Karpas-422 (cell line): Measurements from ENCODE around the gene SEC14L1. TPM values are rescaled to one million over a fixed set of nuclear protein-coding genes. Genes with fewer than 3 reads are reported as not detected.
"Not testable (repeated sequence)": the region's sequence is repeated elsewhere in the genome, so short reads cannot be mapped to it uniquely, and the experiment has no call there.

Experiments
- DNase-seq: peaks from one replicate; pipeline ENCODE4 v3.0.0-alpha.2; 2015
- H2AFZ ChIP-seq: fragments of 200-600 bp; sonication (generic); 2 replicates; pipeline ENCODE4 v1.6.1; 2014; ENCODE audit warnings: antibody characterized with exemption, low read length, mixed read lengths
- H3K27ac ChIP-seq: fragments of 200-600 bp; sonication (generic); 2 replicates; pipeline ENCODE4 v1.5.1; 2014; ENCODE audit warnings: mild to moderate bottlenecking, low read length, moderate library complexity
- H3K27me3 ChIP-seq: fragments of 200-600 bp; sonication (generic); 2 replicates; pipeline ENCODE4 v1.6.1; 2014; ENCODE audit warnings: low read length, mixed read lengths
- H3K36me3 ChIP-seq: fragments of 200-600 bp; sonication (generic); 2 replicates; pipeline ENCODE4 v1.6.1; 2014; ENCODE audit warnings: low read length, mixed read lengths; ENCODE audit not compliant: insufficient read depth
- H3K4me1 ChIP-seq: fragments of 200-600 bp; sonication (generic); 2 replicates; pipeline ENCODE4 v1.6.1; 2014; ENCODE audit warnings: mild to moderate bottlenecking, low read length, mixed read lengths
- H3K4me2 ChIP-seq: fragments of 200-600 bp; sonication (generic); 2 replicates; pipeline ENCODE4 v1.6.1; 2014; ENCODE audit warnings: low read length, low read depth, mild to moderate bottlenecking; ENCODE audit not compliant: poor library complexity, severe bottlenecking
- H3K4me3 ChIP-seq: fragments of 200-600 bp; sonication (generic); 2 replicates; pipeline ENCODE4 v1.5.1; 2014; ENCODE audit warnings: mild to moderate bottlenecking, antibody characterized with exemption, low read length, mixed read lengths
- H3K79me2 ChIP-seq: fragments of 200-600 bp; sonication (generic); 2 replicates; pipeline ENCODE4 v1.6.1; 2014; ENCODE audit warnings: mild to moderate bottlenecking, low read length, mixed read lengths
- H3K9ac ChIP-seq: fragments of 200-600 bp; sonication (generic); 2 replicates; pipeline ENCODE4 v1.6.0; 2014; ENCODE audit warnings: low read length
- H3K9me2 ChIP-seq: fragments of 200-600 bp; sonication (generic), shearing (Covaris generic); replicated peaks from 2 replicates; pipeline ENCODE4 v1.6.0; 2014; ENCODE audit warnings: mild to moderate bottlenecking, low read length, moderate library complexity; ENCODE audit not compliant: insufficient read depth
- H3K9me3 ChIP-seq: fragments of 300-700, 200-600 bp; sonication (generic); 2 replicates; pipeline ENCODE4 v1.6.1; 2014; ENCODE audit warnings: low read length, mixed read lengths
- H4K20me1 ChIP-seq: fragments of 200-600 bp; sonication (generic); 2 replicates; pipeline ENCODE4 v1.6.1; 2014; ENCODE audit warnings: mild to moderate bottlenecking, antibody characterized with exemption, low read length, low read depth; ENCODE audit not compliant: insufficient read depth
- total RNA-seq: library from RNA; depleted of rRNA; stranded (reverse); fragments of >200 nt; shearing (Covaris generic); gene quantifications from 2 replicates; pipeline ENCODE4 v1.2.3, GENCODE V29; 2014; ENCODE audit warnings: low replicate concordance

The SEC14L1 gene
- total RNA-seq, 1 experiment from 2014 or later = 32.0 TPM

GRCh38 chr17:77111165-77111933 lies 29.4 kb upstream of the SEC14L1 start:
- H3K4me2 ChIP-seq, H3K27ac ChIP-seq, H2AFZ ChIP-seq, DNase-seq, H3K36me3 ChIP-seq, H3K27me3 ChIP-seq, H3K9me2 ChIP-seq, H3K79me2 ChIP-seq, H4K20me1 ChIP-seq, H3K9ac ChIP-seq, H3K9me3 ChIP-seq, H3K4me3 ChIP-seq: not testable (repeated sequence)
- peaks cover 24% of the 10 kb centered on the region for H3K4me1 ChIP-seq

DNA sequence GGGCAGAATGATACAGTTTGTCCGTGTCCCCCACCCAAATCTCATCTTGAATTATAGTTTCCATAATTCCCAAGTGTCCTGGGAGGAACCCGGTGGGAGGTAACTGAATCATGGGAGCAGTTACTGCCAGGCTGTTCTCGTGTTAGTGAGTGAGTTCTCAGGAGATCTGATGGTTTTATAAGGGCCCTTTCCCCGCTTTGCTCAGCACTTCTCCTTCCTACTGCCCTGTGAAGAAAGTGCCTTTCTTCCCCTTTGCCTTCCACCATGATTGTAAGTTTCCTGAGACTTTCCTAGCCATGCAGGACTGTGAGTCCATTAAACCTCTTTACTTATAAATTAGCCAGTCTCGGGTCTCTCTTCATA lies 28.9 kb upstream of the SEC14L1 start:
- no peaks in the 10 kb centered on the region for H3K36me3 ChIP-seq
- no peak overlapping the region for H2AFZ ChIP-seq
- H4K20me1 ChIP-seq = peaks cover 6% of the 10 kb centered on the region; the same call in 1 of the 2 replicates
- H3K79me2 ChIP-seq = no peaks in the 10 kb centered on the region
- H3K4me3 ChIP-seq = no peak overlapping the region
- no peak overlapping the region for H3K9ac ChIP-seq
- H3K27ac ChIP-seq = no peak overlapping the region
- no peaks in the 10 kb centered on the region for H3K27me3 ChIP-seq
- DNase-seq = no peak
- H3K4me2 ChIP-seq = no peak overlapping the region
- peaks cover 19% of the 10 kb centered on the region for H3K4me1 ChIP-seq
- no peaks in the 10 kb centered on the region for H3K9me3 ChIP-seq
- H3K9me2 ChIP-seq = no peaks in the 10 kb centered on the region

GRCh38 chr17:77115510-77115909 lies 25.3 kb upstream of the SEC14L1 start:
- H3K79me2 ChIP-seq = no peaks in the 10 kb centered on the region
- no peaks in the 10 kb centered on the region for H3K4me1 ChIP-seq
- H3K27me3 ChIP-seq = no peaks in the 10 kb centered on the region
- no peak overlapping the region for H3K9ac ChIP-seq
- H3K36me3 ChIP-seq = no peaks in the 10 kb centered on the region
- H3K9me3 ChIP-seq = no peaks in the 10 kb centered on the region
- no peaks in the 10 kb centered on the region for H4K20me1 ChIP-seq
- no peak overlapping the region for H3K4me2 ChIP-seq
- no peak overlapping the region for H2AFZ ChIP-seq
- no peaks in the 10 kb centered on the region for H3K9me2 ChIP-seq
- no peak overlapping the region for H3K27ac ChIP-seq
- no peak for DNase-seq
- no peak overlapping the region for H3K4me3 ChIP-seq

GRCh38 chr17:77115947-77116346 lies 24.8 kb upstream of the SEC14L1 start:
- no peak overlapping the region for H3K27ac ChIP-seq
- no peaks in the 10 kb centered on the region for H3K9me3 ChIP-seq
- no peak overlapping the region for H2AFZ ChIP-seq
- no peak overlapping the region for H3K4me2 ChIP-seq
- H3K9me2 ChIP-seq = no peaks in the 10 kb centered on the region
- H3K4me1 ChIP-seq = no peaks in the 10 kb centered on the region
- no peak overlapping the region for H3K4me3 ChIP-seq
- no peaks in the 10 kb centered on the region for H3K27me3 ChIP-seq
- no peaks in the 10 kb centered on the region for H3K36me3 ChIP-seq
- no peak overlapping the region for H3K9ac ChIP-seq
- no peaks in the 10 kb centered on the region for H4K20me1 ChIP-seq
- no peak for DNase-seq
- H3K79me2 ChIP-seq = no peaks in the 10 kb centered on the region

DNA sequence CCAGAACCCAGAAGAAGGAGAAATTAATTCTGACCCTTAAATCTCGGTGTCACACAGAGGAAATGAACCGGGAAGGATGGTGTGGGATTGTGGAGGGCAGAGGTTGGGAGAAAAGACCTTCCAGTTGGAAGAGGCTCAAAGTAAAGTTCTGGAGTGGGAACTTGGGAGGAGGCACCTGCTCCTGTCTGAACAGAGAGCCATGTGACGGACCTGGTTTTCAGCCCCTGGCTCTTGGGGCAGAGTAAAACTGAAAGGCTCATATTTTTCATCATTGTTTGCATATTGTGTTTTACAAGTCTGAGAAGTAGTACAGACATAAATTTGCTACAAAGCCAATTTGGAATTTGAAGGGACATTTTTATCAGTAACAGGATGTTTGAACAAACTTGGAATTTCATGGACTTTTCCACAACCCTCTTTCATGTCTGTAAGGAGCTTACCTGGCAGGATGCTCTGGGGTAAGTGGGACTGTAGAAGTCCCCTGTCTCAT lies 24.4 kb upstream of the SEC14L1 start:
- no peak overlapping the region for H3K4me2 ChIP-seq
- H3K9ac ChIP-seq = no peak overlapping the region

DNA sequence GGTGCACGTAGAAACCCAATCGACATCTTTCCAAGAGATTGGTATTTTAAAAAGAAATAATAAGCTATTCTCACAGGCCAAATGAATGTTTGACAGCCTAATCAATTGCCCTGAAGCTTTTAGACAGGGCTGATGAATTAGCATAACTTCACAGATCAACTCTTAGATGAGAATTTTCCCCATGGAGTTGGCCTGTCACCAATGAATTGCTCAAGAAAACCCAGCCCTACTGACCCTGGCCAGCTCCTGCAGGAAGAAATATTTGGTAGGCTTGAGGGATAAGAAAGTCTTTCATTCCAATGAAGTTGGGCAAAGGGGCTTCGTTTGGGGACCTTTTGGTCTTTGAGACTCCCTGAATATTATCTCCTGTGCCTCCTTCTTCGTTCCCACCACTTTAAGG lies 23.4 kb upstream of the SEC14L1 start:
- DNase-seq = no peak
- H3K79me2 ChIP-seq = no peaks in the 10 kb centered on the region
- no peak overlapping the region for H3K9ac ChIP-seq
- no peaks in the 10 kb centered on the region for H3K9me2 ChIP-seq
- H3K36me3 ChIP-seq = no peaks in the 10 kb centered on the region
- no peak overlapping the region for H3K27ac ChIP-seq
- H4K20me1 ChIP-seq = no peaks in the 10 kb centered on the region
- no peaks in the 10 kb centered on the region for H3K27me3 ChIP-seq
- no peaks in the 10 kb centered on the region for H3K9me3 ChIP-seq
- no peak overlapping the region for H3K4me3 ChIP-seq
- no peak overlapping the region for H2AFZ ChIP-seq
- H3K4me1 ChIP-seq = no peaks in the 10 kb centered on the region
- H3K4me2 ChIP-seq = no peak overlapping the region

More for the DNA sequence above, 24.4 kb upstream of the SEC14L1 start:
- Histone ChIP-seq H3K9me3 (no peaks in the 10 kb centered on the region), H3K79me2 (no peaks in the 10 kb centered on the region), H3K27ac (no peak overlapping the region), H3K27me3 (no peaks in the 10 kb centered on the region), H3K4me1 (no peaks in the 10 kb centered on the region), H3K36me3 (no peaks in the 10 kb centered on the region), H3K9me2 (no peaks in the 10 kb centered on the region), H4K20me1 (no peaks in the 10 kb centered on the region), H2AFZ (no peak overlapping the region), H3K4me3 (no peak overlapping the region)
- DNase-seq = no peak

- H3K4me1 ChIP-seq = no peaks in the 10 kb centered on the region
Measured at GRCh38 chr17:77118251-77118928, 22.4 kb upstream of the SEC14L1 start.

DNA sequence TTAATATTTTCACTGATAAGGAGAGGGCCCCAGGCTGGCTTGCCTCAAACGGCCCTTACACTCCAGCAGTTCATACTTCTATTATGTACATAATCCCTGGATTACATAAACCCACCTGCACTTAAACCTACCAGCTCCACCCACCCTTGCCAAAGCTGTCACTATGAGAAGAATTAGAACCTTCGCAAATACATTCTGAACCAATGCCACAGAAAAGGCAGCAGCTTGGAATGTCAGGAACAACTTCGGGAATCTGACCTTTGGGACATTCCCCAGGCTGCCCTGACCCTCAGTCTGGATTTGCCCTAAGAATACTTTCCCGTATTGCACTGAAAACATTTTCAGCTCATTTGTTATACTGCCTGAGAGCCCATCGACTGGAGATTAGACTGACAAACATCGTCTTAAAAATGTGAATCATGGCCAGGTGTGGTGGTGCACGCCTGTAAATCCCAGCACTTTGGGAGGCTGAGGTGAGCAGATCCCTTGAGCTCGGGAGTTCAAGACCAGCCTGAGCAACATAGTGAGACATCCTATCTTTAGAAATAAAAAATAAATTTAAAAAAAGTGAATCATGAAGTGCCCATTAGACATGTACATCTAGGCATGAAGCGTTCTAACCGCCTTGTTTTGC lies 21.0 kb upstream of the SEC14L1 start:
- H3K79me2 ChIP-seq = no peaks in the 10 kb centered on the region
- no peaks in the 10 kb centered on the region for H3K4me1 ChIP-seq
- no peak overlapping the region for H2AFZ ChIP-seq
- no peaks in the 10 kb centered on the region for H3K9me3 ChIP-seq
- no peak overlapping the region for H3K27ac ChIP-seq
- H3K4me2 ChIP-seq = no peak overlapping the region
- H3K9ac ChIP-seq = no peak overlapping the region
- H3K9me2 ChIP-seq = no peaks in the 10 kb centered on the region
- H3K36me3 ChIP-seq = no peaks in the 10 kb centered on the region
- no peak overlapping the region for H3K4me3 ChIP-seq
- H4K20me1 ChIP-seq = no peaks in the 10 kb centered on the region
- DNase-seq = no peak
- no peaks in the 10 kb centered on the region for H3K27me3 ChIP-seq

More at GRCh38 chr17:77118251-77118928, 22.4 kb upstream of the SEC14L1 start:
- Histone ChIP-seq H3K4me2 (no peak overlapping the region), H2AFZ (no peak overlapping the region), H3K27ac (no peak overlapping the region), H3K4me3 (no peak overlapping the region), H3K79me2 (no peaks in the 10 kb centered on the region), H3K9ac (no peak overlapping the region), H3K36me3 (no peaks in the 10 kb centered on the region), H3K27me3 (no peaks in the 10 kb centered on the region), H3K9me2 (no peaks in the 10 kb centered on the region), H3K9me3 (no peaks in the 10 kb centered on the region), H4K20me1 (no peaks in the 10 kb centered on the region)
- DNase-seq = no peak
